ENCODE measurements around the gene PTGFRN.

PTGFRN gene

DNA sequence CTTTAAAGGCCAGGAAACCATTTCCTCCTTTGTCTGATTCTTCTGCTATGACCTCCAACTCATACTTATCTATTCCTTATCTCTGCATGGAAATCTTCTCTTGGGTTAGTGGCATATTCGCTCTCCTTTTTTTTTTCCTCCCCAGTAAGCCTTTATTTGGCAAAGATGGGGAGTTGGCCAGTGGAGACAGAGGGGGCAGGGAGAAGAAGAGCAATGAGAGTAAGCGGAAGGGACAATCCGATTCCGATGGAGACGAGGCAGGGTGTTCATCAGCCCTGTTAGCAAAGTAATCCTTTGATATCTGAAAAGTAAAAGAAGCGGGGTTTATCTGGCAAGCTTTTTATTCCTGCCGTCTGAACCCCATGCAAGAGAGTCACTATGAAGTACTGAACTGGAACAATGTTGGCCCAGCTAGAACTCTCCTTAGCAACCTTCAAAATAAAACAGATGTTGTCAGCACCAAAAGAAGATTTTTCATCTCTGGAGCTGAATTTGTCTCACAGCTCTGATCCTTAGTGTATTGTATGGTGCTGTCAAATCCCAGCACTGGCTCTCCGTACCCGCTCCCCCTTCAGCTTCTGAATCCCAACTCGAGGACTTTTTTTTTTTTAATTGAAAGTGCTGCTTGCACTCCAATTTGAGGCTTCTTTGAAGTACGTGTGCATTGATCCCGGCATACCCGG is 40.9 kb downstream of the PTGFRN start:
- H3K4me3 ChIP-seq (ENCODE audit: low read length) = no peak overlapping the region
- peak; percentile 51 for DNase-seq (ENCODE audit: low read depth)
- TF ChIP-seq, protein P1, sequence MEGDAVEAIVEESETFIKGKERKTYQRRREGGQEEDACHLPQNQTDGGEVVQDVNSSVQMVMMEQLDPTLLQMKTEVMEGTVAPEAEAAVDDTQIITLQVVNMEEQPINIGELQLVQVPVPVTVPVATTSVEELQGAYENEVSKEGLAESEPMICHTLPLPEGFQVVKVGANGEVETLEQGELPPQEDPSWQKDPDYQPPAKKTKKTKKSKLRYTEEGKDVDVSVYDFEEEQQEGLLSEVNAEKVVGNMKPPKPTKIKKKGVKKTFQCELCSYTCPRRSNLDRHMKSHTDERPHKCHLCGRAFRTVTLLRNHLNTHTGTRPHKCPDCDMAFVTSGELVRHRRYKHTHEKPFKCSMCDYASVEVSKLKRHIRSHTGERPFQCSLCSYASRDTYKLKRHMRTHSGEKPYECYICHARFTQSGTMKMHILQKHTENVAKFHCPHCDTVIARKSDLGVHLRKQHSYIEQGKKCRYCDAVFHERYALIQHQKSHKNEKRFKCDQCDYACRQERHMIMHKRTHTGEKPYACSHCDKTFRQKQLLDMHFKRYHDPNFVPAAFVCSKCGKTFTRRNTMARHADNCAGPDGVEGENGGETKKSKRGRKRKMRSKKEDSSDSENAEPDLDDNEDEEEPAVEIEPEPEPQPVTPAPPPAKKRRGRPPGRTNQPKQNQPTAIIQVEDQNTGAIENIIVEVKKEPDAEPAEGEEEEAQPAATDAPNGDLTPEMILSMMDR (conservative IDR thresholded peaks at IDR 0.05; ENCODE audit: low read length) = no peak

DNA sequence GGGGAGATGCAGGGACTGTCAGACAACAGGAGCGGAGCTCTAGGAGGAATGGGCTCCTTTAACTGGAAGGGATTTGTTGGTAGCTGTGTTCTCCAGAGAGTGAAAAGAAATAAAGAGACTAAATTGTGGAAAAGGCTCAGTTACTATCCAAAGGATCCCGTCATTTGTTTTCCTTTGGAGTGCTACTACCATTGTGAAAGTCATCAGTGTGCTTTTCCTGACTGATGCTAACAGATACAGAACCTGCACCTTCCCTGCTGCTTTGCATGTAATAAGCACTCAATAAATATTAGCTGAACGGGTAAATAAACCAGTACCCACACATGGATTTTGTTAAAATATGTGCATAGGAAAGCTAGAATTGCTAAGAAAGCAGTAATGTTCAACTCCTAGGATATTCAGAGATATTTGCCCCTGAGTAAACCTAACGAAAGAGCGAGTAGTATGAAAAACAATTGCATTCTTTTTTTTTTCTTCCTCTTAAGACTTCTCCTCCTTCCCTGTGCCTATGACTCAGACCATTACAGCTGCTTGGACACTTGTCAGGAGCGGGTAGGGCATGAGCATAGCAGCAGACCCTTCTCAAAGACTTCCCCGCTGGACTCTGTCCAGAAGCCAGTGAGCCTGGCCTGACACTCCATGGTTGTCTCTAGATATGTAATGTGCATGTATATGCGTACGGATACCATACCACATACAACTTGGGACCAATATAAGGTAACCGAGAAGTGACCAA is 41.7 kb downstream of the PTGFRN start:
- TF ChIP-seq, protein P1 (conservative IDR thresholded peaks at IDR 0.05; ENCODE audit: low read length) = no peak
- peak; percentile 73 for DNase-seq (ENCODE audit: low read depth)
- H3K4me3 ChIP-seq (ENCODE audit: low read length) = no peak overlapping the region

DNA sequence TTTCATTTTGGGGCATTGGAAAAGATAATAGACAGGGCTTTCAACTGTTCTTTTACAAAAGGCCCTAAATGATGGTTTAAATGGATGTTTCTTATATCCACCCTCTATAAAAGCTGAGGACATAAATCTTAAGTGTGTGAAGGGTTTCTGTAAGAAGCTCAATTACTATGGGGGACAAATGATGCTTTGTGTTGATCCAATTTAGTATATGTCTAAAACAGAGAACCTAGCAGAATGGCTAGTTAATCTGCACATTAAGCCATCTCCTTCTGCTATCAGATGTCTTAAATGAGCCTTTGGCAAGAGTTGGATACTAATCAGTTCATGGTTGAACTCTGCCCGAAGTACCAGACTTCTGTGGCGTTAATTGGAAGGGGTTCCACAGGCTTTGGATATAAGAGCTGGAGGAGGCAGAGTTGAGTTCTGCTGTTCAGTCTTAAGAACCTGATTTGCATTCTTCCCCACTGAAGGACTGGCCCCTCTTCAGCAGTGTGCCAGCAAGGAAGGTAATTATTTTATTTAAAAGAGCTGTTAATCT is 43.1 kb downstream of the PTGFRN start:
- no peak for DNase-seq (ENCODE audit: low read depth)
- H3K4me3 ChIP-seq (ENCODE audit: low read length) = no peak overlapping the region
- TF ChIP-seq, protein P1 (conservative IDR thresholded peaks at IDR 0.05; ENCODE audit: low read length) = no peak

DNA sequence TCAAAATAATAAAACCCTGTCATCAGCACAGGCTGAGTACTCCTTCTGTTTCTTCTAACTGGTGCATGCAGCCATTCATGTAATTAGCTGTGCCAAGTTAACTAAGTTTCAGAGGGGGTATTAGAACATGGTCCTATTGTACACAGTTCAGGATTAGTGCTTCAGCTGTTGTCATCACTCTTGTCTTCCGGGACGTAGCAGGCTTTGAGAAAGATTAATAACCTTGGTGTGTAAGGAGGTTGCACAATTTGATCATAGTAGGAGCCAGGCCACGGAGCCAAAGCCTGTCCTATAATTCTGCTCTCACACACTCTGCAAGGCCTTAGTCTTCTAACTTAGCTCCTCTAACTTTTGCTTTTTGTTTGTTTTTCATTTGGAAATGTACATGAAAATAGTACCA is 44.7 kb downstream of the PTGFRN start:
- no peak overlapping the region for H3K4me3 ChIP-seq (ENCODE audit: low read length)
- DNase-seq (ENCODE audit: low read depth) = peak; percentile 33
- TF ChIP-seq, protein P1 (conservative IDR thresholded peaks at IDR 0.05; ENCODE audit: low read length) = no peak

DNA sequence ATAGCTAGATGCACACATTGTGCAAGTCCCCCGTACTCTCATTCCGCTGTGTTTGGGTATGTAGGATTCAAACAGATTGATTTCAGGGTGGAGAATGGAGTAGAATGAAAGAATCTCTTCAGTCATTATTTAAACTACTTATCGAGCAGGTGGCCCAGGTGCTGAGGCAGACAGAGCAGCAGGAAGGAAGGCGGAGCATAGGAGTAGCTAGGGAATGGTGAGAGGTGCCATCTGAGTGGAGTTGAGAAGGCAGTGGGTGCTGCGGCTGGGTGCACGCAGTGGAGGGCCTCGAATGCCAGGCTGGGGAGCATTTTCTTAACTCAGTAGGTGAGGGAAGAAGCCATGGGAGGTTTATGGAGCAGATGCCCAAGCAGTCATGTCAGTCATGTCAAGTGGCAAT is 46.7 kb downstream of the PTGFRN start:
- TF ChIP-seq, protein P1 (conservative IDR thresholded peaks at IDR 0.05; ENCODE audit: low read length) = no peak
- DNase-seq (ENCODE audit: low read depth) = no peak
- no peak overlapping the region for H3K4me3 ChIP-seq (ENCODE audit: low read length)

DNA sequence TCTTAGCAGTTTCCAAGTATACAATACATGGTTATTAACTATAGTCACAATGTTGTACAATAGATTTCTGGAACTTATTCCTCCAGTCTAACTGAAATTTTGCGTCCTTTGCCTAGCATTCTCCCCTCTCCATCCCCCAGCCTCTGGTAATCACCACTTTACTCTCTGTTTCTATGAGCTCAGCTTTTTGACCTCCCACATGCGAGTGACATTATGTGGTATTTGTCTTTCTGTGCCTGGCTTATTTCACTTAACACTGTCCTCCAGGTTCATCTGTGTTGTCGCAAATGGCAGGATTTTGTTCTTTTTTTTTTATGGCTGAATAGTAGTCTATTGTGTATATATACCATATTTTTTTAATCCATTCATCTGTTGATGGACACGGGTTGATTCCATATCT is 47.9 kb downstream of the PTGFRN start:
- no peak overlapping the region for H3K4me3 ChIP-seq (ENCODE audit: low read length)
- DNase-seq (ENCODE audit: low read depth) = no peak
- TF ChIP-seq, protein P1 (conservative IDR thresholded peaks at IDR 0.05; ENCODE audit: low read length) = no peak

DNA sequence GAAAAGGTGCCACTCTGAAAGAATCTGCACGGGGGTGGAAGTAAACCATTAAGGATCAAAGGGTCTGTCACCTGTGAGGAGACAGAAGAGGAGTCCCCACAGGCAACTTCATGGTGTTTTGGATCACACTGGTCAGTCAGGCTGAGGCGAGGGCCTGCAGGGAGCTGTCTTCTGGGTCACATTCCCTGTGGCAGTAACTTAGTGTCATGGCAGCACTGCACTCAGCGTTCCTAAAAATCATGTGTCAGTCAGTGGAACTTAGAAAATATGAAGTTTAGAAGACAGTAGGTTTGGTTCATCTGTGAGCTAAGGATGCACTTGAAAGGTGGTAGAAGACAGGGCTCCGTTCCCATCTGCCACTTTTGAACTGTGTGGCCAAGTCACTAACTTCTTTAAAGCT is 48.4 kb downstream of the PTGFRN start:
- TF ChIP-seq, protein P1 (conservative IDR thresholded peaks at IDR 0.05; ENCODE audit: low read length) = no peak
- no peak overlapping the region for H3K4me3 ChIP-seq (ENCODE audit: low read length)
- DNase-seq (ENCODE audit: low read depth) = no peak

All from AG10803 (cell line).